HTR-8/SVneo (cell line): ENCODE data around the gene POLR3H.
"Not testable (repeated sequence)": the region's sequence is repeated elsewhere in the genome, so short reads cannot be mapped to it uniquely, and the experiment has no call there.

Source experiments
- DNase-seq: peaks from one replicate; pipeline ENCODE4 v3.0.0; 2011; ENCODE audit warnings: low spot score, mixed read lengths; ENCODE audit not compliant: insufficient read length
- FAIRE-seq: peaks from 2 replicates; lab custom pipeline; 2011; peaks lifted over from hg19 to GRCh38; lab: Jason Lieb, UNC

Gene POLR3H

GRCh38 chr22:41543854-41544670, at the start of gene POLR3H:
Gene POLR3H, minus strand, starts transcription at chr22:41544470. Its CDS starts 369 bp downstream, at chr22:41544101.
- DNase-seq: peak; percentile 94
- FAIRE-seq: peak; percentile 80

GRCh38 chr22:41593336-41593960, 49.2 kb upstream of the POLR3H start:
- not testable (repeated sequence) for DNase-seq, FAIRE-seq

GRCh38 chr22:41589391-41590241, 45.3 kb upstream of the POLR3H start, which contains the start of gene PMM1:
Gene PMM1, minus strand, starts transcription at chr22:41589840. Its CDS starts 35 bp downstream, at chr22:41589805.
- FAIRE-seq: peak; percentile 96
- DNase-seq: peak; percentile 98

- no peak for FAIRE-seq
Measured at GRCh38 chr22:41587347-41587723, 43.1 kb upstream of the POLR3H start.

GRCh38 chr22:41585898-41586297, 41.6 kb upstream of the POLR3H start:
- no peak for DNase-seq

More at GRCh38 chr22:41587347-41587723, 43.1 kb upstream of the POLR3H start:
- DNase-seq: no peak

GRCh38 chr22:41584881-41585280, 40.6 kb upstream of the POLR3H start:
- no peak for DNase-seq
- FAIRE-seq: no peak

More at GRCh38 chr22:41585898-41586297, 41.6 kb upstream of the POLR3H start:
- FAIRE-seq: no peak

GRCh38 chr22:41582694-41583093, 38.4 kb upstream of the POLR3H start:
- DNase-seq (no peak), FAIRE-seq (no peak)

- no peak for FAIRE-seq
Measured at GRCh38 chr22:41579997-41580355, 35.7 kb upstream of the POLR3H start.

GRCh38 chr22:41579297-41579996, 35.2 kb upstream of the POLR3H start:
- FAIRE-seq (no peak), DNase-seq (no peak)

More at GRCh38 chr22:41579997-41580355, 35.7 kb upstream of the POLR3H start:
- no peak for DNase-seq

- FAIRE-seq: no peak
- DNase-seq: no peak
Measured at GRCh38 chr22:41578818-41579217, 34.5 kb upstream of the POLR3H start.

- no peak for FAIRE-seq
- DNase-seq: no peak
Measured at GRCh38 chr22:41578114-41578513, 33.8 kb upstream of the POLR3H start.

- DNase-seq (peak; percentile 47), FAIRE-seq (no peak)
Measured at GRCh38 chr22:41576877-41577276, 32.6 kb upstream of the POLR3H start.

GRCh38 chr22:41575533-41575932, 31.3 kb upstream of the POLR3H start:
- DNase-seq: no peak
- FAIRE-seq: no peak

- FAIRE-seq (no peak), DNase-seq (no peak)
Measured at GRCh38 chr22:41574847-41575381, 30.6 kb upstream of the POLR3H start.

- no peak for DNase-seq
- no peak for FAIRE-seq
Measured at GRCh38 chr22:41573677-41574076, 29.4 kb upstream of the POLR3H start.

GRCh38 chr22:41572305-41572704, 28.0 kb upstream of the POLR3H start:
- not testable (repeated sequence) for DNase-seq, FAIRE-seq

GRCh38 chr22:41571786-41572185, 27.5 kb upstream of the POLR3H start:
- FAIRE-seq (no peak), DNase-seq (no peak)

GRCh38 chr22:41570221-41570620, 26.0 kb upstream of the POLR3H start:
- DNase-seq (no peak), FAIRE-seq (no peak)

- FAIRE-seq: no peak
Measured at GRCh38 chr22:41568811-41569210, 24.5 kb upstream of the POLR3H start.

GRCh38 chr22:41567512-41567768, 23.2 kb upstream of the POLR3H start:
- DNase-seq: no peak
- no peak for FAIRE-seq

More at GRCh38 chr22:41568811-41569210, 24.5 kb upstream of the POLR3H start:
- DNase-seq: no peak
